K562 (cell line): ENCODE measurements around the gene P2RX5. TPM values are rescaled to one million over a fixed set of nuclear protein-coding genes. Genes with fewer than 3 reads are reported as not detected.
A peak's percentile ranks its signal among the peaks of the same experiment; 100 is the strongest.

Source experiments
- BDP1 ChIP-seq: IDR thresholded peaks from 3 replicates; pipeline ENCODE4 v1.6.1; 2011; ENCODE audit not compliant: insufficient read length, insufficient read depth
- C11orf30 ChIP-seq: fragments of 450-650 bp; IDR thresholded peaks from 2 replicates; pipeline ENCODE4 v1.6.1; 2016; ENCODE audit warnings: low read depth, mild to moderate bottlenecking
- CHD4 ChIP-seq: fragments of 200-600 bp; sonication (generic); IDR thresholded peaks from 3 replicates; pipeline ENCODE4 v1.6.1; 2012; ENCODE audit warnings: low read depth, mild to moderate bottlenecking, mixed read lengths, low read length, inconsistent platforms; ENCODE audit not compliant: insufficient read depth, insufficient replicate concordance, poor library complexity, severe bottlenecking
- ETV1 ChIP-seq: fragments of 450-650 bp; conservative IDR thresholded peaks from 2 replicates; pipeline ENCODE4 v1.6.1; 2016; ENCODE audit warnings: missing genetic modification characterization, control low read depth, low read depth, missing compliant biosample characterization
- MTA2 ChIP-seq: fragments of 450-650 bp; IDR thresholded peaks from 2 replicates; pipeline ENCODE4 v1.6.1; 2016; ENCODE audit warnings: low read depth
- NEUROD1 ChIP-seq: fragments of 150-350 bp; IDR thresholded peaks from 2 replicates; pipeline ENCODE4 v1.6.1; 2014; ENCODE audit warnings: borderline replicate concordance, low read length, low read depth; ENCODE audit not compliant: partially characterized antibody
- NR2C2 ChIP-seq, 2 experiments: fragments of 200-800 bp in 1 of 2; sonication (Bioruptor generic) in 1 of 2; sonication (generic) in 1 of 2; formaldehyde crosslinking in 1 of 2; IDR thresholded peaks; 2 replicates each; pipeline versions ENCODE4 v1.6.1 to v1.8.0; 2016 to 2022; ENCODE audit warnings: mild to moderate bottlenecking in 1 of 2, missing compliant biosample characterization in 1 of 2, missing genetic modification characterization in 1 of 2, missing genetic modification reagents in 1 of 2
- PHF20 ChIP-seq: fragments of 450-650 bp; IDR thresholded peaks from 2 replicates; pipeline ENCODE4 v1.6.1; 2018; ENCODE audit not compliant: partially characterized antibody
- ZNF121 ChIP-seq: sonication (generic); formaldehyde crosslinking; conservative IDR thresholded peaks from 2 replicates; pipeline ENCODE4 v1.8.0; 2022; ENCODE audit warnings: missing genetic modification reagents
- ZNF146 ChIP-seq: IDR thresholded peaks from one replicate; pipeline ENCODE4 v1.6.1; 2018; ENCODE audit warnings: missing compliant biosample characterization; ENCODE audit not compliant: unreplicated experiment
- polyA plus RNA-seq, 8 experiments: library from polyadenylated mRNA; depleted of rRNA in 4 of 8; stranded (reverse) in 5 of 8; unstranded in 3 of 8; fragments of >200 nt; fragmentation: Nextera tagmentation in 2 of 8; fragmentation: Illumina TruSeq in 1 of 8; extraction: Ambion mirVana in 2 of 8; extraction: Trizol in 1 of 8; gene quantifications; 2 replicates each; pipeline versions ENCODE4 v1.2.1 to v1.2.3, GENCODE V29; 2011 to 2014; ENCODE audit warnings: inconsistent platforms in 1 of 8, missing spikeins in 1 of 8
- total RNA-seq, 7 experiments: library from RNA; depleted of rRNA in 6 of 7; stranded (reverse); fragments of >200 nt in 6 of 7; fragmentation: Illumina TruSeq in 2 of 7; extraction: Trizol in 2 of 7; gene quantifications; 2 replicates each; pipeline versions ENCODE4 v1.2.1 to v1.2.3, GENCODE V29; 2011 to 2021; ENCODE audit warnings: low replicate concordance in 1 of 7
- TF ChIP-seq, protein P1 (sequence below): fragments of 450-650 bp; formaldehyde crosslinking; IDR thresholded peaks from 2 replicates; pipeline ENCODE4 v1.4.0; 2022; ENCODE audit warnings: missing genetic modification characterization
- TF ChIP-seq, protein P2 (sequence below): fragments of 450-650 bp; formaldehyde crosslinking; IDR thresholded peaks from 2 replicates; pipeline ENCODE4 v1.4.0; 2020; ENCODE audit warnings: mild to moderate bottlenecking, moderate library complexity
- TF ChIP-seq, protein P3 (sequence below), 2 experiments: fragments of 450-650 bp in 1 of 2; sonication (generic) in 1 of 2; formaldehyde crosslinking in 1 of 2; IDR thresholded peaks in 1 of 2; conservative IDR thresholded peaks in 1 of 2; 2 replicates each; pipeline versions ENCODE4 v1.6.1 to v1.8.1; 2016 to 2023; ENCODE audit warnings: mild to moderate bottlenecking in 2 of 2, moderate library complexity in 2 of 2, inconsistent platforms in 1 of 2, missing genetic modification reagents in 1 of 2

The P2RX5 gene
- total and polyA plus RNA-seq, 9 of the 15 experiments (the other 6 are each of a cell fraction or from before 2014, with no cell fraction given), result 0.31 to 4.0 (median 1.3) TPM

DNA sequence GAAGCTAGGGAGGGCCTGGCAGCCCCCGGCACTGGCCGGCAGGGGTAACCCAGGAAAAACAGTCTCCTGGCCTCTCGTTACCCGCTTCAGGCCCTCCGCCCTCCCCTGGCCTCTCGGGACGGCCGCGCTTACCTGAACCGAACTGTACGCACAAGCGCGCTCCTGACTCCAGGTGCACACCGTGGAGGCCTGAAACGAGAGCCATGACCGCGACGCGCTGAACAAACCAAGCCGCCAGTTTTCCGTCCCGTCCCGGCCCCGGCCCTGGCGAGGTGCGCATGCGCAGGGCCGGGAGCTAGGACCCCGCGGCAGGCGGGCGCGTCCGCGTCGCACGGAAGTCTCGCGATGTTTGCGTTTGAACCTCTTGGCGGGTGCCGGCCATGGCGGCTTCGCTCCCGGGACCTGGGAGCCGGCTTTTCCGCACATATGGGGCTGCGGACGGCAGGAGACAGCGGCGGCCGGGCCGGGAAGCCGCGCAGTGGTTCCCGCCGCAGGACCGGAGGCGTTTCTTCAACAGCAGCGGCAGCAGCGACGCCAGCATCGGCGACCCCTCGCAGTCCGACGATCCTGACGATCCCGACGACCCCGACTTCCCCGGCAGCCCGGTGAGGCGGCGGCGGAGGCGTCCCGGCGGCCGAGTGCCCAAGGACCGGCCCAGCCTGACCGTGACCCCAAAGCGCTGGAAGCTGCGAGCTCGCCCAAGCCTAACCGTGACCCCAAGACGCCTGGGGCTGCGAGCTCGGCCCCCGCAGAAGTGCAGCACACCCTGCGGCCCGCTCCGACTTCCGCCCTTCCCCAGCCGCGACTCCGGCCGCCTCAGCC lies 27.8 kb upstream of the P2RX5 start, which contains the start of gene HASPIN (continued):
- no peak for TF ChIP-seq CHD4
- no peak for TF ChIP-seq ZNF146 (CRISPR knock-in tag)
- TF ChIP-seq, protein P1, sequence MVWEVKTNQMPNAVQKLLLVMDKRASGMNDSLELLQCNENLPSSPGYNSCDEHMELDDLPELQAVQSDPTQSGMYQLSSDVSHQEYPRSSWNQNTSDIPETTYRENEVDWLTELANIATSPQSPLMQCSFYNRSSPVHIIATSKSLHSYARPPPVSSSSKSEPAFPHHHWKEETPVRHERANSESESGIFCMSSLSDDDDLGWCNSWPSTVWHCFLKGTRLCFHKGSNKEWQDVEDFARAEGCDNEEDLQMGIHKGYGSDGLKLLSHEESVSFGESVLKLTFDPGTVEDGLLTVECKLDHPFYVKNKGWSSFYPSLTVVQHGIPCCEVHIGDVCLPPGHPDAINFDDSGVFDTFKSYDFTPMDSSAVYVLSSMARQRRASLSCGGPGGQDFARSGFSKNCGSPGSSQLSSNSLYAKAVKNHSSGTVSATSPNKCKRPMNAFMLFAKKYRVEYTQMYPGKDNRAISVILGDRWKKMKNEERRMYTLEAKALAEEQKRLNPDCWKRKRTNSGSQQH (CRISPR knock-in tag), result no peak
- TF ChIP-seq, protein P2, sequence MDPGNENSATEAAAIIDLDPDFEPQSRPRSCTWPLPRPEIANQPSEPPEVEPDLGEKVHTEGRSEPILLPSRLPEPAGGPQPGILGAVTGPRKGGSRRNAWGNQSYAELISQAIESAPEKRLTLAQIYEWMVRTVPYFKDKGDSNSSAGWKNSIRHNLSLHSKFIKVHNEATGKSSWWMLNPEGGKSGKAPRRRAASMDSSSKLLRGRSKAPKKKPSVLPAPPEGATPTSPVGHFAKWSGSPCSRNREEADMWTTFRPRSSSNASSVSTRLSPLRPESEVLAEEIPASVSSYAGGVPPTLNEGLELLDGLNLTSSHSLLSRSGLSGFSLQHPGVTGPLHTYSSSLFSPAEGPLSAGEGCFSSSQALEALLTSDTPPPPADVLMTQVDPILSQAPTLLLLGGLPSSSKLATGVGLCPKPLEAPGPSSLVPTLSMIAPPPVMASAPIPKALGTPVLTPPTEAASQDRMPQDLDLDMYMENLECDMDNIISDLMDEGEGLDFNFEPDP, result no peak
- TF ChIP-seq PHF20, result peak; percentile 51
- no peak for TF ChIP-seq BDP1
- TF ChIP-seq MTA2, result no peak
- TF ChIP-seq ETV1 (tag), result no peak
- TF ChIP-seq, protein P3, sequence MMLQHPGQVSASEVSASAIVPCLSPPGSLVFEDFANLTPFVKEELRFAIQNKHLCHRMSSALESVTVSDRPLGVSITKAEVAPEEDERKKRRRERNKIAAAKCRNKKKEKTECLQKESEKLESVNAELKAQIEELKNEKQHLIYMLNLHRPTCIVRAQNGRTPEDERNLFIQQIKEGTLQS (IDR thresholded peaks at IDR 0.05), result no peak
- TF ChIP-seq, protein P3 (CRISPR knock-in tag; conservative IDR thresholded peaks at IDR 0.05), result no peak
- TF ChIP-seq ZNF121, result no peak
- TF ChIP-seq NEUROD1, result peak; percentile 97
- peak; percentile 63 for TF ChIP-seq C11orf30
- TF ChIP-seq NR2C2 (CRISPR knock-in tag; IDR thresholded peaks at IDR 0.05), result no peak; the same call in 1 of the 2 replicates
- peak; percentile 41; the same call in 1 of the 2 replicates for TF ChIP-seq NR2C2 (tag; IDR thresholded peaks at IDR 0.05)
